Measurements from ENCODE around the gene OPN1SW. TPM values are rescaled to one million over a fixed set of nuclear protein-coding genes. Genes with fewer than 3 reads are reported as not detected.

The OPN1SW gene
- total and polyA plus RNA-seq, 9 of the 15 experiments (the other 6 are each of a cell fraction or from before 2014, with no cell fraction given) = 0.84 to 1.0 TPM; not detected in 7

DNA sequence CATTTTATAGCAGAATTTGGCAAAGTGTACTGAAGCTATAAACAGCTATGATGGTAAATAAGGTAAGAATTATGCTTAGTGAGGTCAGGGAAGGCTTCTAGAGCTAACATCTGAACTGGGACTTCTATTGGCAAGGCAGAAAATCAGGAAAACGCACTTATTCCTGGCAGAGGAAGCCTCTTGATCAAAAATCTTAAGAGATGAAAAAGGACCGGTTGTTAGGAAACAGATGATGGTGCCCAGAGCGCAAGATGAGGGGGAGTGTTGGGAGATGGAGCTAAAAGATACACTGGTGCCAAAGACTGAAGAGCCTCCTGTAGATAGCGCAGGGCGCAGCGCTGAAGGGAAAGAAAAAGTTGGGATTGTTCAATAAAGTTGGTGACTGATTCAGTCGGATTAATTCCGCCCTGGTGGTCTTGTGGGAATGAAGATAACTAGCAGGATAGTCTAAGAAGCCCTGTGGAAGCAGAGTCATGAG, 37.0 kb downstream of the OPN1SW start (continued):
- TF ChIP-seq RREB1 (CRISPR knock-in tag; IDR thresholded peaks at IDR 0.05) (peak; percentile 94), RBBP5 (IDR thresholded peaks at IDR 0.05; ENCODE audit: borderline replicate concordance, insufficient read depth, low read length, poor library complexity, severe bottlenecking) (no peak), ZFP1 (CRISPR knock-in tag; IDR thresholded peaks at IDR 0.05) (no peak; the same call in 1 of the 2 replicates), SIRT6 (IDR thresholded peaks at IDR 0.05; ENCODE audit: low read depth, low read length) (no peak), ZC3H11A (IDR thresholded peaks at IDR 0.05; ENCODE audit: low read depth, low read length) (peak; percentile 21; the same call in 1 of the 2 replicates), HOMEZ (CRISPR knock-in tag; IDR thresholded peaks at IDR 0.05) (no peak), SIN3A (IDR thresholded peaks at IDR 0.05; ENCODE audit: borderline replicate concordance in 2 of 2, control insufficient read depth in 1 of 2, low read depth in 2 of 2, low read length in 2 of 2) (peak in 1 of 2 experiments; percentile 29; a peak in 1 of 4 replicates), LEF1 (IDR thresholded peaks at IDR 0.05) (peak; percentile 76), JUN (IDR thresholded peaks at IDR 0.05; ENCODE audit: borderline replicate concordance, low read depth, low read length) (no peak), JUN (CRISPR knock-in tag; IDR thresholded peaks at IDR 0.05; ENCODE audit: borderline replicate concordance) (no peak), BCOR (IDR thresholded peaks at IDR 0.05) (peak; percentile 76; the same call in 1 of the 2 replicates), KLF13 (tag; IDR thresholded peaks at IDR 0.05; ENCODE audit: borderline replicate concordance, low read depth) (peak; percentile 76; the same call in 1 of the 2 replicates), ZNF561 (CRISPR knock-in tag; conservative IDR thresholded peaks at IDR 0.05) (no peak), MCM7 (IDR thresholded peaks at IDR 0.05) (0 out of 4 replicates have a peak, but pooled peaks of 1 of the 2 experiments have one; percentile 50), TEAD1 (CRISPR knock-in tag; IDR thresholded peaks at IDR 0.05) (peak in 1 of 2 experiments; percentile 25; a peak in 1 of 4 replicates), SMARCA4 (IDR thresholded peaks at IDR 0.05) (peak; percentile 92), RBFOX2 (IDR thresholded peaks at IDR 0.05; ENCODE audit: low read depth, low read length) (no peak), ZKSCAN1 (IDR thresholded peaks at IDR 0.05; ENCODE audit: low read depth, low read length) (no peak), NFE2L1 (tag; IDR thresholded peaks at IDR 0.05; ENCODE audit: borderline replicate concordance, low read depth) (no peak), KDM2B (CRISPR knock-in tag; IDR thresholded peaks at IDR 0.05) (peak; percentile 74; the same call in 1 of the 2 replicates), TEAD2 (tag; IDR thresholded peaks at IDR 0.05) (no peak)
- TF ChIP-seq, protein P1, sequence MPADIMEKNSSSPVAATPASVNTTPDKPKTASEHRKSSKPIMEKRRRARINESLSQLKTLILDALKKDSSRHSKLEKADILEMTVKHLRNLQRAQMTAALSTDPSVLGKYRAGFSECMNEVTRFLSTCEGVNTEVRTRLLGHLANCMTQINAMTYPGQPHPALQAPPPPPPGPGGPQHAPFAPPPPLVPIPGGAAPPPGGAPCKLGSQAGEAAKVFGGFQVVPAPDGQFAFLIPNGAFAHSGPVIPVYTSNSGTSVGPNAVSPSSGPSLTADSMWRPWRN (IDR thresholded peaks at IDR 0.05; ENCODE audit: low read depth) = peak; percentile 68; the same call in 1 of the 2 replicates

All from K562 (cell line).